HCT116 (cell line): Measurements from ENCODE around the gene TMEM121. TPM values are rescaled to one million over a fixed set of nuclear protein-coding genes. Genes with fewer than 3 reads are reported as not detected.

Experiments
- ATAC-seq: fragments of 200-7000 bp; cut with Tn5 transposase; 2 replicates; pipeline ENCODE4 v1.9.1; 2020; ENCODE audit warnings: mild to moderate bottlenecking, moderate library complexity
- BruUV-seq: library from RNA; stranded (reverse); fragments of 400-500 nt; replicated peaks from 2 replicates; lab custom pipeline; 2021; lab: Mats Ljungman, UMichigan
- CTCF ChIA-PET: fragments of 300-600 bp; sonication (Branson Sonifier 250); formaldehyde crosslinking; loops from one replicate; lab custom pipeline; 2021; ENCODE audit warnings: antibody characterized with exemption; lab: Charles Lee
- POLR2A ChIA-PET: fragments of 300-600, 350-600 bp; sonication (Branson Sonifier 250); formaldehyde crosslinking; loops from one replicate; lab custom pipeline; 2021; ENCODE audit warnings: antibody characterized with exemption; lab: Charles Lee
- RAD21 ChIA-PET, 2 experiments: fragments of 300-600 bp; sonication (Branson Sonifier 250); formaldehyde crosslinking; loops; one replicate each; lab custom pipeline; 2023; ENCODE audit warnings: low total read pairs in 2 of 2; ENCODE audit not compliant: uncharacterized antibody in 2 of 2, unreplicated experiment in 2 of 2, low non-redundant PET in 1 of 2; lab: Charles Lee
- DNase-seq: peaks from one replicate; pipeline ENCODE4 v3.0.0-alpha.2; 2010; ENCODE audit warnings: low read depth, low spot score
- H2AFZ ChIP-seq: fragments of 200-600 bp; shearing (Covaris generic), sonication (generic); 2 replicates; pipeline ENCODE4 v1.6.1; 2017; ENCODE audit warnings: low read depth, mixed run types, mixed read lengths, antibody characterized with exemption, low read length; ENCODE audit not compliant: poor library complexity, severe bottlenecking
- H3K27ac ChIP-seq: 2 replicates; pipeline ENCODE4 v1.5.1; 2012; ENCODE audit warnings: low read depth, low read length
- H3K27me3 ChIP-seq: fragments of 200-600 bp; sonication (generic); 2 replicates; pipeline ENCODE4 v1.6.1; 2016; ENCODE audit warnings: mixed run types, low read length, mixed read lengths; ENCODE audit not compliant: insufficient read depth
- H3K36me3 ChIP-seq, 2 experiments: fragments of 200-500 bp in 1 of 2; fragments of 200-600 bp in 1 of 2; sonication (Bioruptor generic) in 1 of 2; sonication (generic) in 1 of 2; 2 replicates each; pipeline versions ENCODE4 v1.5.1 to v1.6.1; 2014 to 2016; ENCODE audit warnings: low read length in 2 of 2, inconsistent platforms in 1 of 2, mixed read lengths in 1 of 2, mixed run types in 1 of 2; ENCODE audit not compliant: insufficient read depth in 2 of 2, control insufficient read depth in 1 of 2
- H3K4me1 ChIP-seq, 2 experiments: fragments of 200-600 bp in 1 of 2; sonication (generic) in 1 of 2; 2 replicates each; pipeline versions ENCODE4 v1.5.1 to v1.6.1; 2012 to 2017; ENCODE audit warnings: low read length in 2 of 2, inconsistent platforms in 1 of 2, mild to moderate bottlenecking in 1 of 2, mixed read lengths in 1 of 2, mixed run types in 1 of 2, moderate library complexity in 1 of 2; ENCODE audit not compliant: insufficient read depth in 2 of 2, control insufficient read depth in 1 of 2
- H3K4me2 ChIP-seq: fragments of 200-600 bp; sonication (generic); 2 replicates; pipeline ENCODE4 v1.6.1; 2017; ENCODE audit warnings: mixed run types, low read length, mixed read lengths
- H3K4me3 ChIP-seq, 2 experiments: fragments of 200-600 bp in 1 of 2; sonication (generic) in 1 of 2; replicated peaks in 1 of 2; 2 replicates each; pipeline ENCODE4 v1.5.1; 2011 to 2016; ENCODE audit warnings: low read length in 2 of 2, control low read depth in 1 of 2, low read depth in 1 of 2, mild to moderate bottlenecking in 1 of 2, mixed read lengths in 1 of 2, mixed run types in 1 of 2
- H3K79me2 ChIP-seq: fragments of 200-600 bp; sonication (generic); 2 replicates; pipeline ENCODE4 v1.6.1; 2017; ENCODE audit warnings: mild to moderate bottlenecking, mixed run types, low read length, moderate library complexity, mixed read lengths; ENCODE audit not compliant: insufficient read depth
- H3K9ac ChIP-seq: fragments of 200-600 bp; sonication (generic); 2 replicates; pipeline ENCODE4 v1.6.1; 2016; ENCODE audit warnings: low read length, mixed read lengths
- H3K9me2 ChIP-seq: fragments of 200-600 bp; sonication (generic), shearing (Covaris generic); 2 replicates; pipeline ENCODE4 v1.6.1; 2017; ENCODE audit warnings: mixed run types, mild to moderate bottlenecking, moderate library complexity; ENCODE audit not compliant: insufficient read depth
- H3K9me3 ChIP-seq, 2 experiments: fragments of 200-500 bp in 1 of 2; fragments of 200-600 bp in 1 of 2; sonication (Bioruptor generic) in 1 of 2; sonication (generic) in 1 of 2; 2 replicates each; pipeline ENCODE4 v1.6.1; 2014 to 2017; ENCODE audit warnings: low read length in 2 of 2, mixed read lengths in 2 of 2, inconsistent platforms in 1 of 2, low read depth in 1 of 2, mild to moderate bottlenecking in 1 of 2, mixed run types in 1 of 2, moderate library complexity in 1 of 2; ENCODE audit not compliant: control insufficient read depth in 1 of 2, insufficient read depth in 1 of 2
- H4K20me1 ChIP-seq: fragments of 200-600 bp; sonication (generic), shearing (Covaris generic); 2 replicates; pipeline ENCODE4 v1.6.1; 2017; ENCODE audit warnings: mixed run types, mild to moderate bottlenecking, moderate library complexity; ENCODE audit not compliant: insufficient read depth
- EZH2phosphoT487 ChIP-seq: fragments of 200-600 bp; IDR thresholded peaks from 2 replicates; pipeline ENCODE4 v1.6.1; 2018; ENCODE audit warnings: antibody characterized with exemption, borderline replicate concordance
- RAD21 ChIP-seq: IDR thresholded peaks from 2 replicates; pipeline ENCODE4 v1.6.1; 2012; ENCODE audit warnings: low read depth, mild to moderate bottlenecking
- ZBTB33 ChIP-seq: IDR thresholded peaks from 2 replicates; pipeline ENCODE4 v1.6.1; 2011; ENCODE audit warnings: mild to moderate bottlenecking, low read length, moderate library complexity; ENCODE audit not compliant: insufficient replicate concordance; ENCODE audit errors: extremely low read depth
- intact Hi-C: fragments of 100-400 bp; cut with micrococcal nuclease; formaldehyde crosslinking; loops from 2 replicates; pipeline ENCODE4 v1.10.0; 2022
- total RNA-seq: library from RNA; stranded (reverse); gene quantifications from one replicate; pipeline ENCODE4 v1.2.1, GENCODE V29; 2021; ENCODE audit not compliant: unreplicated experiment

The TMEM121 gene
- total RNA-seq, 1 experiment from 2014 or later: 5.5 TPM

DNA sequence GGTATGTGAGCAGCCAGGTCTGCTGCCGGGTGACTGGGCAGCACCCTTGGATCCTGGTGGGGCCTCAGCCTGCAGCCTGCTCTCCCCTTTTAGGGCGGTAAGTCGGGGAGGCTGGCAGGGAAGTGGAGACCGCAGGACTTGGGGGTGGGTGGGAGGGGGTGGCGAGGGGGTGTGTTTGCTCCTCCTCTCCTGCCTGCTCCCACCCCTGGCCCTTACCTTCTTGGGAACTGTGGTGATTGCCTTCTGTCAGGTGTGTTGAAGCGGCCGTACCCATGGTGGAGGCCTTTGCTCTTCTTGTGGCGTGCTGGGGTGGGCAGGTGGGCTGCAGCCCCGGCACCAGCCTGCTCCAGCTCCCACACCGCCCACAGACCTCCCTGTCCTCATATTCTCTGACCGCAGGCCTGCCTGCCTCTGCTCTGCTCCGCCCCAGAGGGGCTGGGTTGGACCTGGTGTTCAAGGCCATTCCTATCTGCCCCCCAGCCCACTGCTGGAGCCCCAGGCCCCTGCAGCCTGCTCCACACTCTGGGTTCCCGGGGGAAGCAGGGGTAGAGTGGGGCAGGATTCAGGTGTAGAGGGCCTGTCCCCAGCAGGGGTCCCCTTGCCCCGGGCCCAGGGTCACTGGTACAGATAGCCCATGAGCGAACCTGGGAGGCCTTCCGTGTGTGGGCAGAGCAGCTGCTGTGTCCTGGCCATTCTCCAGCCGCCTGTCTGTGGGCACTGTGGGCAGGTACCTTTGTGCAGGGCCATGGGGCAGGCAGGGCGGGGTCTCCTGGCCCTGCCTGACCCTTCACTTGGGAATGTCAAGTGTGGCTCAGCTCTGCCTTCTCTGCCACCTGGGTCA is 30.2 kb upstream of the TMEM121 start:
- CTCF ChIA-PET: no interaction called here
- BruUV-seq: no TSS peak

More for the DNA sequence above, 30.2 kb upstream of the TMEM121 start:
- peaks cover 13% of the 10 kb centered on the region for H3K79me2 ChIP-seq
- DNase-seq: no peak
- H4K20me1 ChIP-seq: no peaks in the 10 kb centered on the region; the same call in 1 of the 2 replicates
- intact Hi-C loops: no loop called here
- no peak overlapping the region for H2AFZ ChIP-seq
- H3K36me3 ChIP-seq: 0 out of 4 replicates have a peak, but pooled peaks cover 0 to 3% of the 10 kb centered on the region in 2 experiments
- H3K27me3 ChIP-seq: no peaks in the 10 kb centered on the region
- no peak overlapping the region for H3K9ac ChIP-seq
- no peak overlapping the region for H3K4me3 ChIP-seq
- no peak for TF ChIP-seq ZBTB33
- no peak for TF ChIP-seq RAD21
- no peak for TF ChIP-seq EZH2phosphoT487
- POLR2A ChIA-PET: no interaction called here
- H3K9me2 ChIP-seq: no peaks in the 10 kb centered on the region
- H3K9me3 ChIP-seq: no peaks in the 10 kb centered on the region
- RAD21 ChIA-PET: no interaction called here
- H3K27ac ChIP-seq: no peak overlapping the region; the same call in 1 of the 2 replicates
- H3K4me1 ChIP-seq: peaks cover 4 to 9% of the 10 kb centered on the region in 2 experiments; a peak in 3 of 4 replicates
- H3K4me2 ChIP-seq: no peak overlapping the region
- no peak for ATAC-seq
